Stimulated activated CD8-positive, alpha-beta memory T cell treated with anti-CD3 and anti-CD28 coated beads, Interleukin-15, amount 100 ng/mL, for 24 hours (primary cell): ENCODE data around the gene CCR6.
"Not testable (repeated sequence)": the region's sequence is repeated elsewhere in the genome, so short reads cannot be mapped to it uniquely, and the experiment has no call there.

ENCODE experiments used
- DNase-seq: peaks from one replicate; pipeline ENCODE4 v3.0.0-alpha.2; 2020; ENCODE audit warnings: low read depth

CCR6 gene

GRCh38 chr6:167122827-167123657 lies at the start of gene CCR6:
Gene CCR6, plus strand, starts transcription at chr6:167123096. Its CDS starts 13,039 bp downstream, at chr6:167136135.
- DNase-seq: no peak

GRCh38 chr6:167073679-167074274 lies 49.1 kb upstream of the CCR6 start:
- no peak for DNase-seq

- DNase-seq: no peak
Measured at GRCh38 chr6:167077241-167077932, 45.5 kb upstream of the CCR6 start.

GRCh38 chr6:167078745-167079144 lies 44.2 kb upstream of the CCR6 start:
- DNase-seq: no peak

GRCh38 chr6:167079853-167080297 lies 43.0 kb upstream of the CCR6 start:
- no peak for DNase-seq

GRCh38 chr6:167087857-167088354 lies 35.0 kb upstream of the CCR6 start:
- DNase-seq: no peak

GRCh38 chr6:167088741-167089140 lies 34.2 kb upstream of the CCR6 start:
- not testable (repeated sequence) for DNase-seq

- DNase-seq: no peak
Measured at GRCh38 chr6:167089243-167090142, 33.4 kb upstream of the CCR6 start.

- DNase-seq: no peak
Measured at GRCh38 chr6:167090171-167090570, 32.7 kb upstream of the CCR6 start.

- no peak for DNase-seq
Measured at GRCh38 chr6:167091026-167091804, 31.7 kb upstream of the CCR6 start.

GRCh38 chr6:167091805-167092107 lies 31.1 kb upstream of the CCR6 start:
- DNase-seq: no peak

- DNase-seq: no peak
Measured at GRCh38 chr6:167092672-167093339, 30.1 kb upstream of the CCR6 start.

- DNase-seq: no peak
Measured at GRCh38 chr6:167093406-167093921, 29.4 kb upstream of the CCR6 start.

GRCh38 chr6:167093922-167094432 lies 28.9 kb upstream of the CCR6 start:
- DNase-seq: peak; percentile 41

GRCh38 chr6:167094436-167094819 lies 28.5 kb upstream of the CCR6 start:
- no peak for DNase-seq

- DNase-seq: no peak
Measured at GRCh38 chr6:167094820-167095637, 27.9 kb upstream of the CCR6 start.

- DNase-seq: no peak
Measured at GRCh38 chr6:167095888-167096287, 27.0 kb upstream of the CCR6 start.

- no peak for DNase-seq
Measured at GRCh38 chr6:167096991-167097390, 25.9 kb upstream of the CCR6 start.

GRCh38 chr6:167097770-167098169 lies 25.1 kb upstream of the CCR6 start:
- DNase-seq: no peak
